Activated CD8-positive, alpha-beta memory T cell treated with anti-CD3 and anti-CD28 coated beads, Interleukin-2, amount 50 U/mL, for 24 hours (primary cell): ENCODE results near the gene FLOT1.
"Not testable (repeated sequence)": the region's sequence is repeated elsewhere in the genome, so short reads cannot be mapped to it uniquely, and the experiment has no call there.

Experiments used
- DNase-seq: peaks from one replicate; pipeline ENCODE4 v3.0.0-alpha.2; 2020; ENCODE audit errors: extremely low read depth

Gene FLOT1

DNA sequence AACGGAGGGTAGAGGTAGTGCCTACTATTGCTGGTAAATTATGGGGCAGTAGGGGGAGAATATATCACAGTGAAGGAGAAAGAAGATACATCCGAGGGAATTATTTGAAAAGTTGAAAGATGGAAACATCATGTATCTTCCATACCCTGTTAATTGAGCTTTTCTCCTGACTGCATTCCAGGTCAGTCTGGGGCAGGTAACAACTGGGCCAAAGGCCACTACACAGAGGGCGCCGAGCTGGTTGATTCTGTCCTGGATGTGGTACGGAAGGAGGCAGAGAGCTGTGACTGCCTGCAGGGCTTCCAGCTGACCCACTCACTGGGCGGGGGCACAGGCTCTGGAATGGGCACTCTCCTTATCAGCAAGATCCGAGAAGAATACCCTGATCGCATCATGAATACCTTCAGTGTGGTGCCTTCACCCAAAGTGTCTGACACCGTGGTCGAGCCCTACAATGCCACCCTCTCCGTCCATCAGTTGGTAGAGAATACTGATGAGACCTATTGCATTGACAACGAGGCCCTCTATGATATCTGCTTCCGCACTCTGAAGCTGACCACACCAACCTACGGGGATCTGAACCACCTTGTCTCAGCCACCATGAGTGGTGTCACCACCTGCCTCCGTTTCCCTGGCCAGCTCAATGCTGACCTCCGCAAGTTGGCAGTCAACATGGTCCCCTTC is 19.2 kb downstream of the FLOT1 start:
- not testable (repeated sequence) for DNase-seq

DNA sequence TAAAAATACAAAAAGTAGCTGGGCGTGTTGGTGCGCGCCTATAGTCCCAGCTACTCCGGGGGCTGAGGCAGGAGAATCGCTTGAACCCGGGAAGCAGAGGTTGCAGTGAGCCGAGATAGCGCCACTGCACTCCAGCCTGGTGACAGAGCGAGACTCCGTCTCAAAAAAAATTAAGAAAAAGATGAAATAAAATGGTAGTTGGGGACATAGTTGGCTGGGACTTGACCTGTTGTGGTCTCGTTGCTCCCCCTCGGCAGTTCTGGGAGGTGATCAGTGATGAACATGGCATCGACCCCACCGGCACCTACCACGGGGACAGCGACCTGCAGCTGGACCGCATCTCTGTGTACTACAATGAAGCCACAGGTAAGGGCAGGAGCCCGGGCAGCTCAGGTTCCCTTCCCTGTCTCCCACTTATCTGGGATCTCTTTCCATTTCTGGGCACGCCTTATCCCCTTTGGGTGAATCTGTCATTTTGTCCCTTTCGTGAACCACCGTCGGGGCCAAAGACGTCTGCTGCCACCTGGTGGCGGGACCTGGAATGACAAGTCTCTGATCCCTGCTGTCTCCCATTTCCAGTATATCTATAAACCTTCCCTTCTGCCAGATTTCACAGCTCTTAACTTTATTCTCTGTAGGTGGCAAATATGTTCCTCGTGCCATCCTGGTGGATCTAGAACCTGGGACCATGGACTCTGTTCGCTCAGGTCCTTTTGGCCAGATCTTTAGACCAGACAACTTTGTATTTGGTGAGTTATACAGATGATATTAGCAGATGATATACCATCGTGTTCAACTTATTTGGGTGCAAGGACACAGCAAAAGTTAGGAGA is 20.0 kb downstream of the FLOT1 start:
- DNase-seq: peak; percentile 68

DNA sequence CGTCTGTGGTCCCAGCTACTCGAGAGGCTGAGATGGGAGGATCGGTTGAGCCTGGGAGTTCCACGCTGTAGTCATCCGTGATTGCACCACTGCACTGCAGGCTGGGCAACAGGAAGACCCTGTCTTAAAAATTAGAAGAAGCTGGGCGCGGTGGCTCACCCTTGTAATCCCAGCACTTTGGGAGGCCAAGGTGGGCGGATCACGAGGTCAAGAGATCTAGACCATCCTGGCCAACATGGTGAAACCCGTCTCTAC is 20.5 kb downstream of the FLOT1 start:
- not testable (repeated sequence) for DNase-seq

DNA sequence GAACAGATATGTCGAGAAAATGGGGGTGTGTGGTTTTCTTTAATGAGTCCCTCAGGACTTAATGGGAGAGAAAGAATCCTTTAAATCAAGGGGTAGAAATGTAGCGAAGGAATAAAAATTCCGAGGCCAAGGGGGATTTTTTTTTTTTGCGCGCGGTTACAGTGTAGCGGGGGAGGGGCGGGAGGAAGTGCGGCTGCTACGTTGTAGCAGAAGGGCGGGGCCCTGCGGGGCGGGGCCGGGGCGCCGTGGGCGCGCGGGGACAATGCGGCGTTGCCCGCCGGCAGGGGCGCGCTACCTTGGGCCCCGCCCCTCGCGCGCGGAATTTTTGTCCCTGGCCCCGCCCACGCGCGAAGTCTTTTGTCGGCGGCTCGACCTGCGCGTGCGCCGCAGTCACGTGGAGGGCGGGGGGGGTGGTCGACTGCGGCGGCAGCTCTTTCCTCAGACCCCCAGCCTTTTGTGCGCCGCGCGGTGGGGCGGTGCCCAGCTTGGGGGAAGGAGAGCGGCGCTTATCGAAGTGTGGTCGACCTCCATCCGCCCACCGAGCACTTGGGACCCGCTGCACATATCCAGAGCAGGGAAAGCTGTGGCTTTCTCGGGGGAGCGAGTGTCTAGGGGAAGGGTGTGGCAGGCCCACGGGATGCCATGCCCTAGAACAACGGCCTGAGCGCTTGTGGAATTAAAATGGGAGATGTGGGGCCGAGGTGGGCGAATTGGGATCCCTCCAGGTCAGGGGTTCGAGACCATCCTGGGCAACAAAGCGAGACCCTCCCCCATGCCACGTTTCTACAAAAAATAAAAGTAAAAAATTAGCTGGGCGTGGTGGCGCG is 21.1 kb downstream of the FLOT1 start:
- peak; percentile 80 for DNase-seq

GRCh38 chr6:30720738-30721197 is 21.7 kb downstream of the FLOT1 start:
- no peak for DNase-seq

GRCh38 chr6:30719791-30720737 is 22.4 kb downstream of the FLOT1 start, which contains the start of gene TUBB:
TUBB (plus strand) TSS chr6:30720352; CDS start chr6:30720507, 155 bp downstream.
- DNase-seq: peak; percentile 87

GRCh38 chr6:30719356-30719755 is 23.1 kb downstream of the FLOT1 start:
- DNase-seq: no peak

GRCh38 chr6:30717845-30718720 is 24.4 kb downstream of the FLOT1 start:
- DNase-seq: not testable (repeated sequence)

DNA sequence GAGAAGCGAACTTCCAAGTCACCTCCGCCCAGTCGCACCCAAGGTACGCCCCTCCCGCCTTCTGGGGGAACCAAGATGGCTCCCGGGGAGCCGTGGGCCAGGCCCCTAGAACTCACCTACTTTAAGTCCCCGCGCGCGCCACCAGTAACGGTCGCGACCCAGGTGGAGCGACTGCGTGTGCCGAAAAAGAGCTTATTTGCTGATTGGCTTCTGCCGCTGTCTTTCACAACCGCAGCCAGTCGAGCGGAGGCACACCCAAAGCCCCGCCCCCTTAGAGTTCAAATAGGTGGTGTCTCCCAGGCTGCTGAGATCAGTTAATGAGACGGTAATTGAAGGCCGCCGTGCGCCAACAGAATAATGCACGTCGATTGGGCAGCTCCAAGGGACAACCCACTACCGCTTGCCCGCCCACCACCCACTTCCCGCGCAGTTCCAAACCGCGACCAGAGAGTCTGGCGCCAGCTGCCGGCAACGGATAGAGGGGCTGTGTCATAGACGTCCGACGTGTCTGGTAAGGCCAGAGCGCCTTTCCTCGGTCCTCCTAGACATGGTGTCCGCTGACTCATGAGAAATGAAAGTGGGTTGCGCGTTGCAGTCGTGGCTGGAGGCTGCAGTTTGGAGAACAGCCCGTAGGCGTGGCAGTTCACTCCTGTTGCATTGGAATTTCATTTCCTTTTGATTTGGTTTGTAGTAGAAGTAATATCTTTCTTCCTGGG is 25.2 kb downstream of the FLOT1 start, which contains the start of gene MDC1:
MDC1 (minus strand) TSS at position 153 of the 716 bp plus-strand sequence. CDS start 2,106 bp downstream, outside the sequence.
- peak; percentile 98 for DNase-seq

DNA sequence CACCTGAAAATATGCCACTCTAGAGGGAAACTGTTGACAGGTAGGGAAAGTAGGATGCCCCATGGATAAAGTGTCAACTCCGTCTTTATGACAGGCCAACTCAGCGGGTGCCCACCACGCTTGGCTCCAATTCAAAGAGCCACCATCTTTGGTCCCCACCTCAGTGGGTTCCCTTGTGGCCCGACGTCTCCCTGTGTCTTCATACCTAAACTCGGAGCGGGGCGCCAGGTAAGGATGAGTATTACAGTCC is 25.7 kb downstream of the FLOT1 start:
- no peak for DNase-seq

DNA sequence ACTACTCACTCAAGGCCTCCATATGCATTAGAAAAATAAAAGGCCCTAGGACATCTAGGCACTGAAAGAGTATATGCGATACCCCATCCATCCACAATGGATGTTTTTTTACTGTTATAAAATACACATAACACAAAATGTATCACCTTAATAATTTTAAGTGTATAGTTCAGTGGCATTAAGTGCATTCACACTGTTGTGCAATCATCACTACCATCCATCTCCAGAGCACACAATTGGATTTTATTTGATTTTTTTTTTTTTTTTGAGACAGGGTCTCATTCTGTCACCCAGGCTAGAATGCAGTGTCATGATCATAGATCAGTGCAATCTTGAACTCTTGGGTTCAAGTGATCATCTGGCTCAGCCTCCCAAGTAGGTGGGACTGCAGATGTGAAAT is 28.2 kb downstream of the FLOT1 start:
- no peak for DNase-seq

DNA sequence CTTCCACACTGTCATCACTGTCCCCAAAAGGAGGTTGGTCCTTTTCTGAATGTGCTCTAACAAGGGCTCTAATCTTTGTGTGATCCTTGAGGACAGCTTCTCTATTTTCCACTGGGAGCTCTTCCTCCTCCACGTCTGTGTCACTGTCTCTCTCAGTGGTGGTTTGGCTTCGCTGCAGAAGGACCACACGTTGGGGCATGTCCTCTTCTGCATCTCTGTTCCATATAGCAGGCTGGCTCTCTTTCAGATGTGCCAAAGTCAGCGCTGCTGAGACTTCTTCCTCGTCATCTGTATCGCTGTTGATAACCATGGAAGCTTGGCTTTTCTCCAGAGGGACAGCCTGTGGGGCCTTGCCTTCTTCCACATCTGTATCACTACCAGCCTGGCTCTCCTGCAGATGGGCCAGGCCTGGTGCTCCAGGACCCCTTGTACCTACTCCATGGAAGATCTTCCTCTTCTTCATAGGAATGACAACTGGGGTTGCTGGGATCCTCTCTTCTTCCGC is 30.0 kb downstream of the FLOT1 start:
- no peak for DNase-seq

DNA sequence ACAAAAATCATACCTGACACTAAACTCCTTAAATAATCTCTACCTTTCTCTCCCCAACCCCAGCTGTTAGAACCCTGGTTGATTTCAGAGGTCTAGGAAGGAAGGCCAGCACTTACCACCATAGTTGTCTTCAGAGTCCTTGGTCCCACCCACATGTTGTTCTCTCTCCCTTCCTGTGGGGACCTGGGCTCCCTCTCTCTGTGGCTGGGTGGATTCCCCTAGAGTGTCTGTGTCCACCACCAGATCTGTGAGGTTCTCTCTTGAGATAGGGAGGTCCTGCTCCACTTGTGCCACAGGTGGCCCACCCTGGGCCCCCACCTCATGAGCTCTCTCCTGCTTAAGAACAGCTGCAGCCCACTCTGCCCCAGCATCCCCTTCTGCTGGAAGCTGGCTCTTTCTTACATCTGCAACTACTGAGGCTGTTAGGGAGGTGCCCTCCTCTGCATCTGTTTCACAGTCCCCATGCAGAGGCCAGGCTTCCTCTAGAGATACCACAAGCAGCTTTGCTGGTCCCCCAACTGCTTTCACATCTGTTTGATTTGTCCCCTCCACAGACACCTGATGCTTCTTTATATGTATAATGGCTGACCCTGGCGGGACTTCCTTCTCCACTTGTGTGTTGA is 30.6 kb downstream of the FLOT1 start:
- DNase-seq: no peak

DNA sequence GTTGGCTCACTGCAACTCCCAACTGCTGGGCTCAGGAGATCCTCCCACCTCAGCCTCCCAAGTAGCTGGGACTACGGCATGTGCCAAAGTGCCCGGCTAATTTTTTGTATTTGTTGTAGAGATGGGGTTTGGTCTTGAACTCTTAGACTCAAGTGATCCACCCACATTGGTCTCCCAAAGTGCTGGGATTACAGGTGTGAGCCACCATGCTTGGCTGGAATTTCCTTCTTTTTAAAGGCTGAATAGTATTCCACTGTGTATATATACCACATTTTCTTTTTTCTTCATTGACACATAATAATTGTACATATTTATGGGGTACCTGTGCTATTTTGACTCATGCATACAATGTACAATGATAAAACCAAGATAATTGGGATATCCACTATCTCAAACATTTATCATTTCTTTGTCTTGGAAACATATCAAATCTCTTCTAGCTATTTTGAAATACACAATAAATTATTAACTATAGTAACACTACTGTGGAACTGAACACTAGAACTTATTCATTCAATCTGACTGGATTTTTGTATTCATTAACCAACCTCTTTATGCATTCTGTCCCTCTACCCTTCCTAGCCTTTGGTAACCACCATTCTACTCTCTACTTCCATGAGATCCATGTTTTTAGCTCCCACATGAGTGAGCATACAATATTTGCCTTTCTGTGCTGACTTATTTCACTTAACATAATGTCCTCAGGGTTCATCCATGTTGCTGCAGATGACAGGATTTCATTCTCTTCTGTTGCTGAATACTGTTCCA is 33.2 kb downstream of the FLOT1 start:
- no peak for DNase-seq

GRCh38 chr6:30707281-30707850 is 35.1 kb downstream of the FLOT1 start:
- no peak for DNase-seq

DNA sequence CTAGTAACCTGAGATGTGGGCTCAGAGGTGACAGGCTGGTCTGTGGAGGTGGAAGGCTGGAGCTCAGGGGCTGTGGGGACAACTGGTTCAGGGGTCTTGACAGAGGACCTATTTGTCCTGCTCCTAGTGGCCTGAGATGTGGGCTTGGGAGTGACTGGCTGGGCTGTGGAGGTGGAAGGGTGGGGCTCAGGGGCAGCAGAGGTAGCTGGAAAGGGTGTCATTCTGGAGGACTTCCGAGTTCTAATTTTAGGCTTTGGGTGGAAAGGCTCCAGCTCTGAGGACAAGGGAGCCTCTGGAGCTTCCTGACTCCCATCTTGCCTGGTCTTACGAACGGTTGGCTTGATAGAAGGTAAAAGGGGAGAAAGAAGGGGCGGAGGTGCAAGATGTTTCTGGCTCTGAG is 36.9 kb downstream of the FLOT1 start:
- no peak for DNase-seq

DNA sequence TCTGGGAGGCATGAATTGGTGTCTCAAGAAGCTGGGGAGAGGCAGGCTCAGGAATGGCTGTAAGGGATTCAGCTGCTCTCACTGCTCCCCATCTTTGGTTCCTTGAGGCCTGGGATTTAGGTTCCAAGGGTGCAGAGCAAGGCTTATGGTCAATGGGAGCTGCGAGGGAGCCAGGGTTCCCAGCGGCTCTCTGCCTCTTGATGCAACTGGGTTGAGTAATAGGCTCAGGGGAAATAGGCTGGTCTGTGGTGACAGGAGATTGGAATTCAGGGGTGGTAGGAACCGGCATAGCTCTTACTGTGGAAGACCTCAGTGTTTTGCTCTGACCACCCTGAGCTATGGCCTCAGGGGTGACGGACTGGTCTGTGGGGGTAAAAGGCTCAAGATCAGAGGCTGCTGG is 38.7 kb downstream of the FLOT1 start:
- DNase-seq: no peak

- DNase-seq: no peak
These were observed 39.5 kb downstream of the FLOT1 start for GRCh38 chr6:30703011-30703410.
